ENCODE data around the gene SLC38A1. TPM values are rescaled to one million over a fixed set of nuclear protein-coding genes. Genes with fewer than 3 reads are reported as not detected.

SLC38A1 gene
- total RNA-seq, 2 donors from 2014 or later, result 22.1 to 77.0 TPM

DNA sequence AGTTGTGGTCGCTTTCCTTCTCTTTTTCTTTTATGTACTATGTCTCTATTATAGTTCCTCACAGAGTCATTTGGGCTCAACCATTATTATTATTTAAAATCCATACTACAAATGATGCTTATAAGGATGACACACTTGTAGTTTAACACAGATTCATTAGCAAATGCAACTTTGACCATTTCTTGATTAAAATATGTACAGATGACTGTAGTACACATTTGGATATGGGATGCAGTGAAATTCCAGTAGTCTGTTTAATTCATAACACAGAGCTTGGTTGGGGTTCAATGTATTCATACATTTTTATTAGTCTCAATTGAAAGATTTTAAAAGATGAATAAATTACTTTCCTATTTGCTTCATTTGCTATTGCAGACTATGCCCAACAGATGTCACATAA lies 30.0 kb downstream of the SLC38A1 start:
- Histone ChIP-seq H3K4me1 (ENCODE audit: control insufficient read depth in 1 of 2, low read depth in 2 of 2) (no peaks in the 10 kb centered on the region), H3K27me3 (replicated peaks; ENCODE audit: insufficient read depth) (no peaks in the 10 kb centered on the region), H3K27ac (no peak overlapping the region), H3K36me3 (peaks cover 2% of the 10 kb centered on the region), H3K4me3 (no peak overlapping the region), H3K9me3 (no peaks in the 10 kb centered on the region)
- no peak for DNase-seq (ENCODE audit: low spot score)
- no peak for ATAC-seq (ENCODE audit: insufficient number of reproducible peaks, low FRiP score, low read depth)
- TF ChIP-seq, protein P1, sequence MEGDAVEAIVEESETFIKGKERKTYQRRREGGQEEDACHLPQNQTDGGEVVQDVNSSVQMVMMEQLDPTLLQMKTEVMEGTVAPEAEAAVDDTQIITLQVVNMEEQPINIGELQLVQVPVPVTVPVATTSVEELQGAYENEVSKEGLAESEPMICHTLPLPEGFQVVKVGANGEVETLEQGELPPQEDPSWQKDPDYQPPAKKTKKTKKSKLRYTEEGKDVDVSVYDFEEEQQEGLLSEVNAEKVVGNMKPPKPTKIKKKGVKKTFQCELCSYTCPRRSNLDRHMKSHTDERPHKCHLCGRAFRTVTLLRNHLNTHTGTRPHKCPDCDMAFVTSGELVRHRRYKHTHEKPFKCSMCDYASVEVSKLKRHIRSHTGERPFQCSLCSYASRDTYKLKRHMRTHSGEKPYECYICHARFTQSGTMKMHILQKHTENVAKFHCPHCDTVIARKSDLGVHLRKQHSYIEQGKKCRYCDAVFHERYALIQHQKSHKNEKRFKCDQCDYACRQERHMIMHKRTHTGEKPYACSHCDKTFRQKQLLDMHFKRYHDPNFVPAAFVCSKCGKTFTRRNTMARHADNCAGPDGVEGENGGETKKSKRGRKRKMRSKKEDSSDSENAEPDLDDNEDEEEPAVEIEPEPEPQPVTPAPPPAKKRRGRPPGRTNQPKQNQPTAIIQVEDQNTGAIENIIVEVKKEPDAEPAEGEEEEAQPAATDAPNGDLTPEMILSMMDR (IDR thresholded peaks at IDR 0.05), result no peak

DNA sequence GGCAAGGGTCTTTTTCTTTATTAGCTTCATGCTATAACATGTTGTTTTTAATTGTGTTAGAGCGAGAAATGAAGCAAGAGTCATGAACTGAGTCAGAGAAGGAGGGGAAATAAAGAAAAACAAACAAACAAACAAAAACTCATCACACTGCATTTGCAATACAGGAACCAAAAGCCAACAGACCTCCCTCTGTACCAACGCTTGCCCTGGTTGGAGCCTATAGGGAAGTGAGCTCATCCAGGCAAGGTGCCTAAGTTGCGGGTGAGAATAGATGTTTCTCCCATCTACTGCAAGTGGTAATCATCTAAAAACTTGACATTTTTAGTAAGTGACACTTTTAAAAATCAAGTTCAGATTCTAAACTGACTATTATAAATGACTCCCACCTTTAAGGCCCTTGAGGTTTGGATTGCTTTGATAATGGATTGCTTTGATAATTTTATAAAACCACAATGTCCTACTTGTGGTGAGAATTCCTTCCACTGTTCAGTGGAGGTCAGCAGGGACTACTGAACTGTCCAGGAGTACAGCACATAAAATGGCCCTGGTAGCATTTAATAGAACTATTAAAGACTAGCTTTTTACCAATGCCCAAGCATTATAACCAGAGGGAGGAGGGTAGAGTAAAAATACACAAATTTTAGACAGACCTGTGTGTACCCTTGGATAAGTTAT lies 31.3 kb downstream of the SLC38A1 start:
- ATAC-seq (ENCODE audit: insufficient number of reproducible peaks, low FRiP score, low read depth) (no peak), DNase-seq (ENCODE audit: low spot score) (no peak)
- no peak overlapping the region for H3K4me3 ChIP-seq
- TF ChIP-seq, protein P1 (IDR thresholded peaks at IDR 0.05), result no peak
- no peak overlapping the region for H3K27ac ChIP-seq
- no peaks in the 10 kb centered on the region for H3K4me1 ChIP-seq (ENCODE audit: control insufficient read depth in 1 of 2, low read depth in 2 of 2)
- H3K36me3 ChIP-seq, result peaks cover 2% of the 10 kb centered on the region
- no peaks in the 10 kb centered on the region for H3K9me3 ChIP-seq
- H3K27me3 ChIP-seq (replicated peaks; ENCODE audit: insufficient read depth), result no peaks in the 10 kb centered on the region

DNA sequence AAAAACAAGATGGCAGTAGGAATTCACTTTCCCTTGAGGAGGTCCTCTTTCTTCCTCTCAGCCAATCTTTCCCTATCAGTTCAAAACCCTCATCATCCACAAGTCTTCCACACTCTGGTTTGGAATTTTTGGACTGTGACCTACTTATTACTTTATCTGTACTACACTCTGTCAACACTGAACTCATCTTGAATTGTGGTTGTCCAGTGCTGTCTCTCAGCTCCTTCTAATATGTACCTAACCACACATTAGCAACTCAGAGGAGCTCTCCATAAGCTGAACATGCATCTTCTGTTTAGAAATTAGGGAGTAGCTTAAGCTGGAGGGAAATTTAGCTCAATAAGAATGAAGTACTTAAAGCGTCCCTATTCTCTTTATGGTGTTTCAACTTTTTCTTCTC lies 34.8 kb downstream of the SLC38A1 start:
- H3K4me3 ChIP-seq, result no peak overlapping the region
- DNase-seq (ENCODE audit: low spot score) (no peak), ATAC-seq (ENCODE audit: insufficient number of reproducible peaks, low FRiP score, low read depth) (no peak)
- peaks cover 2% of the 10 kb centered on the region for H3K36me3 ChIP-seq
- no peak overlapping the region for H3K27ac ChIP-seq
- H3K4me1 ChIP-seq (ENCODE audit: control insufficient read depth in 1 of 2, low read depth in 2 of 2), result no peaks in the 10 kb centered on the region
- no peaks in the 10 kb centered on the region for H3K9me3 ChIP-seq
- no peaks in the 10 kb centered on the region for H3K27me3 ChIP-seq (replicated peaks; ENCODE audit: insufficient read depth)
- TF ChIP-seq, protein P1 (IDR thresholded peaks at IDR 0.05), result no peak

DNA sequence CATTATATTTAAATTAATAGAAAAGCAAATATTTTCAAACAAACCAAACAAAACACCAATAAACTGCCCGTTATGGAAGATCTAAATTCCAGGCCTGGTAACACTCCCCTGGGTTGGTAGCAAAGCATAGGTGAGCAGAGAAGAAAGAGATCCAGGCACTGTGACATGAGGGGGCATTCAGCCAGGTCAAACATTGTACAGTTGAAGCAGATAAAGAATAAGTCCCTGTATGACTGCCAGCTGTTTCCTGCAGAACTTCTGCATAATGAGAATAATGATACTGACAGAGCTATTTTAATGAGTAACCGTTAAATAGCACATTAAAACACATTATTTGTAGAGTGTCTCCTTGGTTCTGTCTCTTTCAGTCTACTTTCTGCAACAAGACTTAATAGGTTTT lies 35.4 kb downstream of the SLC38A1 start:
- no peaks in the 10 kb centered on the region for H3K36me3 ChIP-seq
- no peak for ATAC-seq (ENCODE audit: insufficient number of reproducible peaks, low FRiP score, low read depth)
- H3K27me3 ChIP-seq (replicated peaks; ENCODE audit: insufficient read depth), result no peaks in the 10 kb centered on the region
- no peaks in the 10 kb centered on the region for H3K9me3 ChIP-seq
- H3K27ac ChIP-seq, result no peak overlapping the region
- TF ChIP-seq, protein P1 (IDR thresholded peaks at IDR 0.05), result no peak
- H3K4me1 ChIP-seq (ENCODE audit: control insufficient read depth in 1 of 2, low read depth in 2 of 2), result no peaks in the 10 kb centered on the region
- no peak for DNase-seq (ENCODE audit: low spot score)
- no peak overlapping the region for H3K4me3 ChIP-seq

DNA sequence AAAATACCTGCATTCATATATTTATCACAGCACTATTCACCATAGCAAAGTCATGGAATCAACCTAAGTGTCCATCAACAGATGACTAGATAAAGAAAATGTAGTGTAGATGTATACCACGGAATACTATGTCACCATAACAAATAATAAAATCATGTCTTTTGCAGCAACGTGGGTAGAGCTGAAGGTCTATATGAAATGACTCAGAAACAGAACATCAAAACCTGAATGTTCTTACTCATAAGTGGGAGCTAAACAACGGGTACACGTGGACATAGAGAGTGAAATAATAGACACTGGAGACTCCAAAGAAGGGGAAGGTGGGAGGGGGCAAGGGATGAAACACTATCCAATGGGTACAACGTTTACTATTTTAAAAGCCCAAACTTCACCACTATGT lies 37.9 kb downstream of the SLC38A1 start:
- H3K27me3 ChIP-seq (replicated peaks; ENCODE audit: insufficient read depth), result no peaks in the 10 kb centered on the region
- peaks cover 8 to 10% of the 10 kb centered on the region in 2 donors for H3K4me1 ChIP-seq (ENCODE audit: control insufficient read depth in 1 of 2, low read depth in 2 of 2)
- TF ChIP-seq, protein P1 (IDR thresholded peaks at IDR 0.05), result no peak
- H3K27ac ChIP-seq, result no peak overlapping the region
- H3K36me3 ChIP-seq, result no peaks in the 10 kb centered on the region
- no peak for ATAC-seq (ENCODE audit: insufficient number of reproducible peaks, low FRiP score, low read depth)
- no peak overlapping the region for H3K4me3 ChIP-seq
- no peak for DNase-seq (ENCODE audit: low spot score)
- no peaks in the 10 kb centered on the region for H3K9me3 ChIP-seq

Measured in thoracic aorta (tissue), 2 donors.